HFFc6 (cell line): ENCODE results near the gene KRT9. TPM values are rescaled to one million over a fixed set of nuclear protein-coding genes. Genes with fewer than 3 reads are reported as not detected.

ENCODE experiments used
- DNase-seq: peaks from one replicate; pipeline ENCODE4 v3.0.0-alpha.2; 2018
- H3K27ac Mint-ChIP-seq: 2 replicates; pipeline ENCODE4 v1.8.0; 2020; ENCODE audit warnings: mild to moderate bottlenecking, mixed read lengths
- H3K27me3 Mint-ChIP-seq: 2 replicates; pipeline ENCODE4 v1.8.0; 2021; ENCODE audit warnings: mild to moderate bottlenecking, moderate library complexity, mixed read lengths; ENCODE audit not compliant: insufficient read depth
- H3K36me3 Mint-ChIP-seq: 2 replicates; pipeline ENCODE4 v1.8.0; 2021; ENCODE audit warnings: low read depth, mixed read lengths
- H3K4me1 Mint-ChIP-seq: 2 replicates; pipeline ENCODE4 v1.8.0; 2020; ENCODE audit warnings: low read depth, mixed read lengths
- H3K4me3 Mint-ChIP-seq: 2 replicates; pipeline ENCODE4 v1.8.0; 2020; ENCODE audit warnings: mild to moderate bottlenecking, moderate library complexity, mixed read lengths
- H3K9me3 Mint-ChIP-seq: 2 replicates; pipeline ENCODE4 v1.8.0; 2020; ENCODE audit warnings: mild to moderate bottlenecking, mixed read lengths
- total RNA-seq, 6 experiments: library from RNA; stranded (reverse); fragmentation: NEBNext Ultra II Directional; extraction: Animal tissue kit (Norgen Biotek cat#: 25700); gene quantifications; 2 replicates in 1 of 6; 3 replicates in 5 of 6; pipeline ENCODE4 v1.2.3, GENCODE V29; 2021
- TF ChIP-seq, protein P1 (sequence below): fragments of 200-600 bp; sonication (generic); IDR thresholded peaks from 2 replicates; pipeline ENCODE4 v1.5.0; 2021; ENCODE audit warnings: antibody characterized with exemption, mild to moderate bottlenecking

KRT9 gene
- total RNA-seq, 6 experiments from 2014 or later: not detected

DNA sequence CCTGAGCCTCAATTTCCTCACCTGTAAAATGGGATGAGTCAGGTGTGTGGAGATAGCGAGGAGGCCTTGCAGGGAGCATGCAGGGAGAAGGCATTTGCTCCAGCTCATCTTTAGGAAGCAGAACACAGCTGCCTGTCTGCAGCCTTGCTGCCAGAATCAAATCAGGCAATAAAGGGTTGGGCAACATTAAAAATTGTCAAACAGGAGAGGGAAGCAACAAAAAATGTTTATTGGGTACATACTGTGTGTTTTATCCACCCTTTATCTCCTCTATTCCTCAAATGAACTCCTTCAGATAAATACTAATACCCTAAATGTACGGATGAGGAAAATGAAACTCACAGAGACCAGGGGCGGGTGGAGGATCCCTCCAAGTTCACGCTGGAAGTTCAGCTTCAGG lies 28.5 kb upstream of the KRT9 start:
- Mint-ChIP-seq H3K9me3 (no peaks in the 10 kb centered on the region), H3K27me3 (peaks cover 33% of the 10 kb centered on the region), H3K4me1 (no peaks in the 10 kb centered on the region), H3K27ac (no peak overlapping the region), H3K4me3 (no peak overlapping the region; the same call in 1 of the 2 replicates), H3K36me3 (no peaks in the 10 kb centered on the region)
- TF ChIP-seq, protein P1, sequence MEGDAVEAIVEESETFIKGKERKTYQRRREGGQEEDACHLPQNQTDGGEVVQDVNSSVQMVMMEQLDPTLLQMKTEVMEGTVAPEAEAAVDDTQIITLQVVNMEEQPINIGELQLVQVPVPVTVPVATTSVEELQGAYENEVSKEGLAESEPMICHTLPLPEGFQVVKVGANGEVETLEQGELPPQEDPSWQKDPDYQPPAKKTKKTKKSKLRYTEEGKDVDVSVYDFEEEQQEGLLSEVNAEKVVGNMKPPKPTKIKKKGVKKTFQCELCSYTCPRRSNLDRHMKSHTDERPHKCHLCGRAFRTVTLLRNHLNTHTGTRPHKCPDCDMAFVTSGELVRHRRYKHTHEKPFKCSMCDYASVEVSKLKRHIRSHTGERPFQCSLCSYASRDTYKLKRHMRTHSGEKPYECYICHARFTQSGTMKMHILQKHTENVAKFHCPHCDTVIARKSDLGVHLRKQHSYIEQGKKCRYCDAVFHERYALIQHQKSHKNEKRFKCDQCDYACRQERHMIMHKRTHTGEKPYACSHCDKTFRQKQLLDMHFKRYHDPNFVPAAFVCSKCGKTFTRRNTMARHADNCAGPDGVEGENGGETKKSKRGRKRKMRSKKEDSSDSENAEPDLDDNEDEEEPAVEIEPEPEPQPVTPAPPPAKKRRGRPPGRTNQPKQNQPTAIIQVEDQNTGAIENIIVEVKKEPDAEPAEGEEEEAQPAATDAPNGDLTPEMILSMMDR: no peak
- DNase-seq: no peak

DNA sequence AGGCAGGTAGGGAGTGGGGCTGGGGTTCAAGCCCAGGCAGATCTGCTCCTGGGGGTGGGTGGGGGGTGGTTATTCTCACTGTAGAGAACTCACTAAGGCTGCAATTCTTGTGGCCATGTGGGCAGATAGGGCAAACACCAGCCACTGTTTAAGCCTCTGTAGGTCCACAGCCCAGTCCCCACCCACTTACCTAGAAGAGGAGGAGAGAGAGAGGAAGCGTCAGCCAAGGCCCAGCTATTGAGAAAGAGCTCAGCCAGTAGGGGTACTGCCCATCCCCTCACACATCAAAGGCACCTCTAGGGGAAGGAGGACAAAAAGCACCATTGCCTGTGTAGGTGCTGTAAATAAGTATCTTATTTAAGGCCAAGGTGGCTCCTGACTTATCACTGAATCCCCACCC lies 27.8 kb upstream of the KRT9 start:
- DNase-seq: no peak
- no peaks in the 10 kb centered on the region for H3K9me3 Mint-ChIP-seq
- no peak overlapping the region for H3K4me3 Mint-ChIP-seq
- TF ChIP-seq, protein P1: no peak
- H3K36me3 Mint-ChIP-seq: no peaks in the 10 kb centered on the region
- no peak overlapping the region for H3K27ac Mint-ChIP-seq
- H3K4me1 Mint-ChIP-seq: no peaks in the 10 kb centered on the region
- peaks cover 29% of the 10 kb centered on the region for H3K27me3 Mint-ChIP-seq

DNA sequence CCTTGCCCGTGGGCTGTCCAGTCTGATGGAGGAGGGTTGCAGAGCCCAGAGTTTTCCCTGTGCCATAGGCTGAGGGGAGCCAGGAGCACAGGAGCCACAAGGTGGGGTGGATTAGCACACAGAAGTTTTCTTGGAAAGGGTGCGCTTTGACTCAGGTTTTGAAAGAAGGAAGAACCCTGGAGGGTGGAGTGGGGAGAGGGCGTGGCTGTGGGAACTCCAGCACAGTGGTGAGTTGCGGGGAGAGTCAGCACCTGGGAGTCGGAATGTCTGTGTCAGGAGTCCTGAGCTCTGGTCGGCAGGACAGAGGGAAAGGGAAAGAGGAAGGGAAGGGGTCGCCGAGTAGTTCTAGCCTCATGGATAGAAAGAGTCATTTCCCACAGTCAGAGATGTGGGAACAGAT lies 23.7 kb upstream of the KRT9 start:
- Mint-ChIP-seq H3K9me3 (no peaks in the 10 kb centered on the region), H3K27ac (no peak overlapping the region), H3K4me1 (no peaks in the 10 kb centered on the region), H3K27me3 (peaks cover 43% of the 10 kb centered on the region), H3K4me3 (no peak overlapping the region), H3K36me3 (no peaks in the 10 kb centered on the region)
- no peak for DNase-seq
- TF ChIP-seq, protein P1: no peak

DNA sequence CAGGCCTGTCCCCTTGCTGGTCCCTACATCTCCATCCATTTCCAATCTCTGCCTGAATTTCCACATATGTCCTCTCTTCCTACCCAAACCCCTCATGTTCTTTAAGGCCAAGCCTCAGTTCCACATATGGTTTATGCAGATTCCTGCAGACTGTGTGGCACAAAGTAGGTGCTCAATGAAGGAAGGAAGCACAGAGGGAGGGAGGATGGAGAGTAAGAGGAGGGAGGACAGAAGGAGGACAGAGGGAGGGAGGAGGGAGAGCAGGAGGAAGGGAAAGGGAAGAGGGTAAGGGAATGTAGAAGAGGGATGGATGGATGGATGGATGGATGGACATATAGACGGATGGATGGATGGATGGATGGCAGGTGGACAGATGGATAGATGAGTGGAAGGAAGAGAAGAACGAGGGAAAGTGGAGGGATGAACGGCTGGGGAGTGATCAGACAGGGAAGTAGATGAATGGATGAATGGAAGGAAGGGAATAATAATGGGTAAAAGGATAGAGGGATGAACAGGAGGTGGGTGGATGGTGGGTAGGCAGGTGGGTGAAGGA lies 22.6 kb upstream of the KRT9 start:
- H3K9me3 Mint-ChIP-seq: no peaks in the 10 kb centered on the region
- H3K4me1 Mint-ChIP-seq: no peaks in the 10 kb centered on the region
- no peak overlapping the region for H3K27ac Mint-ChIP-seq
- H3K36me3 Mint-ChIP-seq: no peaks in the 10 kb centered on the region
- no peak for DNase-seq
- H3K4me3 Mint-ChIP-seq: no peak overlapping the region
- H3K27me3 Mint-ChIP-seq: peaks cover 49% of the 10 kb centered on the region
- TF ChIP-seq, protein P1: no peak

DNA sequence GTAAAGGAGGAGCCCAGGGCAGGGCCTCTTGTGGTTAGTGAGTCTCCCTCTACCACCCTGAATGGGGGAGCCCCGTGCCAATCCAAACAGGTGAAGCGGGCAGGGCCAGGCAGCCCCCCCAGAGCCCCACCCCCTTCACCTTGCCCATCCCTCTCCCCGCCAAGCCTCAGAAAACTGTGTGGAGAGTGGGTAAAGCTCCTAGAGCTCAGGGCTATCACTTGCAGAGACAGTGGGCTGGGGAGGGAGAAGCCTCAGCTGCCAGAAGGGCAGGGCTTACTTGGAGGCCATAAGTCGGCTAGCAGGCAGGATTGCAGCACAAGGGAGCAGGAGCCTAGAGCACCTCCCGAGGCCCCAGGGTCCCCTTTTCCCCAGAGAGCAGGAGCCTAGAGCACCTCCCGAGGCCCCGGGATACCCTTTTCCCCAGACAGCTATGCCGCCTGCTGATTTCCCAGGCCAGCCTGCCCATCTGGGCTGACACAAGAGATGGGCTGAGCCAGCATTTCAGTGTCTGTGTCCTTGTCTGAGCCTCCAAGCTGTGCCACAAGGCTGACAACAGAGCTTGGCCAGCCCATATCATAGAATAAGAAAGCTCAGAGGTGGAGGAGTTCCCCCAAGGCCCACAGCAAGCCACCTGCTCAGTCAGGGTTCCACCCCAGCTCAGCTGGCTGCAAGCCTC lies 21.6 kb upstream of the KRT9 start:
- Mint-ChIP-seq H3K36me3 (no peaks in the 10 kb centered on the region), H3K27ac (no peak overlapping the region), H3K4me3 (no peak overlapping the region), H3K9me3 (no peaks in the 10 kb centered on the region), H3K4me1 (peaks cover 4% of the 10 kb centered on the region), H3K27me3 (peaks cover 52% of the 10 kb centered on the region)
- DNase-seq: no peak
- TF ChIP-seq, protein P1: no peak
